Amygdala (tissue), 56 donors: ENCODE data around the gene GALNT6.
A peak's percentile ranks its signal among the peaks of the same experiment; 100 is the strongest.
"Not testable (repeated sequence)": the region's sequence is repeated elsewhere in the genome, so short reads cannot be mapped to it uniquely, and the experiment has no call there.

ENCODE experiments used
- DNase-seq, 56 donors: peaks; one replicate each; lab custom pipeline; 2025; lab: John Stamatoyannopoulos, UW

GALNT6 gene

GRCh38 chr12:51361161-51362016, 29.8 kb downstream of the GALNT6 start:
- DNase-seq = peak in 2 of 56 donors; percentile 15 to 24

DNA sequence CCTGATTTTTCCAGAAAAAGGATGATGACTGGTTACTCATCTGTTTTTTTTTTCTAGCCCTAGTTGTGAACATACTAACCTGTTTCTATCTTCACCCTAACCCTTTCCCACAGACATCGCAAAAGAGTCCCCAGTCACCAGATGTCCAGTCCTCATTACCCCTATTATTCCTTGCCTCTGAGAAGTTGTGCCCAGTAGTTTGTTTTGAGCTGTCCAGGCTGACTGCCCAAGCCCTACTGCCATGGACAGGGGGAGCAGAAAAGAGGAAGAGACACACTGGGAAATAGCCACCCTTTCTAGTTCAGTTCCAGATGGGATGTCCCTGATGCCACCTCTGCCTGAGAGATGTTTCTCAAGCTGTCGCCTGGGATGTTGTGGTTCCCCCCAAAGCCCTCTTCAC, 30.9 kb downstream of the GALNT6 start:
- DNase-seq = no peak

DNA sequence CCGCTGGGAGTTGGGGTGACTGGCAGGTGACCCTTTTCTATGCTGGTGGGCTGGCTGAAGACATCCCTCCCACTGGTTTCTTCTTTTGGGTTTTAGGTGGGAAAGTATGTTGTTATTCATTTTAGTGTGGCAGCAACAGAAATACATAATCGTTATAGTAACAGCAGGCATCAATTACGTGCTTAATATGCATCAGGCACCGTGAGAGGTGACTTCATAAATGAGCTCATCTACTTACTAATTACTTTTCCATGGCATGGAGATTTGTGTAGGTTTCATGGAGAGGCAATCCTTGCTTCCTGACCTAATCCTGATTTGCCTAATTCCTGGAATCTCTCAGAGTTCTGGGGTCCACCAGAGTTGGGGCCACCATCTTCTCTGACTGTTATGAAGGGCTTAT, 31.4 kb downstream of the GALNT6 start:
- DNase-seq = no peak

DNA sequence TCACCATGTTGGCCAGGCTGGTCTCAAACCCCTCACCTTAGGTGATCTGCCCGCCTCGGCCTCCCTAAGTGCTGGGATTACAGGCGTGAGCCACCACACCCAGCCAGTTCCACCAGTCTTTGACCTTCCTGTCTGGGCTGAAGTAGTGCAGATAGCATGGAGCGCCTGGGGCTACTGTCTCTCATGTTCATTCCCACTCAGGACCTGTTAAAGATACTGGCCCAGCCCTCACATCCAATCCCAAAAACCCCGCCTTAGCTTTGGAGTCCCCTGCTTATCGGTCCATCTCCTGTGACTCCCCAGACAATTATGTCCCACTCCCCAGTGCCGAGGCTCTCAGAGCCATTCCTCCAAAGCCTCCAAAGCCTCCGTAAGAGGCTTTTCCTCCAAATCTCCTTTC, 32.7 kb downstream of the GALNT6 start:
- DNase-seq = no peak

GRCh38 chr12:51357374-51358047, 33.7 kb downstream of the GALNT6 start:
- DNase-seq = no peak

GRCh38 chr12:51351913-51352532, 39.2 kb downstream of the GALNT6 start:
- peak in 42 of 56 donors; percentile 3 to 69 (median 30) for DNase-seq

- no peak for DNase-seq
These were observed 42.2 kb downstream of the GALNT6 start for GRCh38 chr12:51349026-51349425.

- DNase-seq = no peak
These were observed 43.1 kb downstream of the GALNT6 start for GRCh38 chr12:51348116-51348515.

GRCh38 chr12:51346581-51346980, 44.6 kb downstream of the GALNT6 start, which contains the start of gene CELA1:
Gene CELA1 (minus strand): TSS chr12:51346679. CDS start chr12:51346638, 41 bp downstream.
- DNase-seq = no peak

GRCh38 chr12:51345681-51346080, 45.5 kb downstream of the GALNT6 start:
- DNase-seq = no peak

DNA sequence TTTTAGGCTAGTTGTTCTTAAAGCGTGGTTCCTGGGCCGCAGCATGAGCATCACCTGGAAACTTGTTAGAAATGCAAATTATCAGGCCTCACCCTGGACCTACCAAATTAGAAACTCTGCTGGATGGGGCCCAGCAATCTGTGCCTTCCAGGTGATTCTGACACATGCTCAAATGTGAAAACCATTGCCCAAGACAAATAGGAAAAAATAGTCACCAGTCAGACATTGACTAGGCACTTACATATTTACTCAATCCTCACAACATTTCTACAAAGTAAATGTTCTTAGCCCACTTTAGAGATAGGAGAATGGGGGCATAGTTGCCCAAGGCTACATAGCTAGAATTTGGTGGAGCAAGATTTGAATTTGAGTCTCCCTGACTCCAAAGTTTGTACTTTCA, 48.0 kb downstream of the GALNT6 start:
- no peak for DNase-seq

DNA sequence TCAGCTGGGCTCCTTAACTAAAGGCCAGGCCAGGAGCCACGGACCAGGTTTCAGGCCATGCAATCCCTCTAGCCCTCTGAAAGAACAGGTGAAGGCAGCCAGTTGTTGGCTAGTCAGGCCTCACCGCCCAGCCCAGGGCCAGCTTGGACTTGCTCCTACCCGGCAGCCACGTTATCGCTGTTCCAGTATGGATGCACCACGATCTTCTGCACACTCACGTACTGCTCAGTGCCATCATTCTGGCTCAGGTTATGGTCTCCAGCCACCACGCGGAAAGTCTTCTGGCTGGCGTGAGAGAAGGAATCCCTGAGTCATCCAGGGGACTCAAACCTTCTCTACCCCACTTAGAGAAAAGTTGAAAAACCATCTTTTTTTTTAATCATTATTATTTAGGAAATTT, 48.8 kb downstream of the GALNT6 start:
- DNase-seq = no peak

GRCh38 chr12:51341251-51342007, 49.8 kb downstream of the GALNT6 start:
- peak in 47 of 56 donors; percentile 6 to 85 (median 39) for DNase-seq

GRCh38 chr12:51339750-51340149, 51.5 kb downstream of the GALNT6 start:
- no peak for DNase-seq

GRCh38 chr12:51337336-51337735, 53.9 kb downstream of the GALNT6 start:
- DNase-seq = not testable (repeated sequence)

- DNase-seq = no peak
These were observed 55.3 kb downstream of the GALNT6 start for GRCh38 chr12:51335931-51336330.

- DNase-seq = no peak
These were observed 56.4 kb downstream of the GALNT6 start for GRCh38 chr12:51334764-51335163.

DNA sequence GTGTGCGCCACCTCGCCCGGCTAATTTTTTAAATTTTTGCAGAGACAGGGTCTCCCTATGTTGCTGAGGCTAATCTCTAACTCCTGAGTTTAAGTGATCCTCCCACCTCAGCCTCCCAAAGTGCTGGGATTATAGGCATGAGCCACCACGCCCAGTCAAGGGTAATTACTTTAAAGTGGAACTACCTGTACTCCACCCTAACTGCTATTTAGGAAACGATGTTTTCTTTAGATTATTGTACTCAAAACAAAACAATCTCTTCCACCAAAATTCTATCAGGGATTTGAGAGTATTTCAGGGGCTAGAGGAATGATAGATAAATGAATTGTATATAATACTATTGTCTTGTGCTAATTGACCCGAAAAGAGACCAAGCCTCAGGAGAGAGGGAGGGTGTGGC, 57.7 kb downstream of the GALNT6 start:
- DNase-seq = no peak

DNA sequence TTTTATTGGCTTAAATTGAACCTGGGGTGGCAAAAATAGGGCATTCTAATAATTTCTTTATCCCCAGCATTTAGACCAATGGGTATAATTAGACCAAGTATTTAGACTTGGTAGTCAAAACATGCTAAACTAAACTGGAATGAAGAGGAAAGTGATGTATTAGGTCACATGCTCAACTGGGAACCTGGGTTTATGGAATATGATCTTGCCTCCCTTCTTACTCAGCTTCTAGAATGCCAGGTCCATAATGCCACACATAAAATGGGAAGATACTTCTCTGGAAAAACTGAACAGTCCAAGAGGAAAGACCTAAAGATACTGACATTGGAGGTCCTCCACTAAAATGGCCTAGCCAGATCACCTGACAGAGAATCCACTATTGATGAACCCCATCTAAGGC, 61.0 kb downstream of the GALNT6 start:
- DNase-seq = no peak

DNA sequence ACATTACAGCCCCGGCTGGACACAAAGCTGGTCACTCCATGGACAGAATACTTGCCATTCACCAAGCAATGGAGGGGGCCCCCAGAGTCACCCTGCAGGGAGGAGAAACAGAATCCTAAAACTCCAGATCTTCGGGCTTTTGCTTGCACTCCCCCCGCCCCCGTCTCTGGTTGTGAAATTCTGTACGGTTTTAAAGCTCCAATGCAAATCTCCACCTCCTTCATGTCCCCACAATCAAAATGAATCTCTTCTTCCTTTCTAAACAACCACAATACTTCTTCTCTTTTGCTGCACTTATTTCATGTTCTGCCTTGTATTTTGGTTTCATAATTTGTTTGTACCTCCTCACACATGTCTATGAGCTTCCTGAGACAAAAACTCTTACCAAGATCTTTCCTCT, 61.5 kb downstream of the GALNT6 start:
- DNase-seq = no peak

DNA sequence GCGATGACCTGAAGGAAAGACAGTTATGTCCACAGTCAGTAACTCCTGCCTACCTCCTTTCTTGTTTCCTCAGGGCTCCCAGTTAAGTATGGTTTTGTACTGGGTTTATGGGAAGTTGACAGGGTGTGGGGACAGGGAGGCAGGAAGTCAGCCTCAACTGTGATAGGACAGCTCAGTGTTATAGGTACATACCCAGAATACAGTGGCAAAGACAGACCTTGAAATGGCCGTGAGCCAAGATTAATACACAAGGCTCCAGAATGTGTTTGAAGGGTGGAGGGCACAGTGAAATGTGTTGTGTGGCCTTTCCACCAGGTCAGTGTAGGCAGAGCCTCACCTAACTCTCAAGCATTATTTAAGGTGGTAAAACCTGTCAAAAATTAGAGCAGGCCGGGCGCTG, 62.6 kb downstream of the GALNT6 start:
- DNase-seq = no peak
